ENCODE measurements around the gene RADX.

- no peak for TF ChIP-seq ZFX (IDR thresholded peaks at IDR 0.05)
- TF ChIP-seq CTCF (conservative IDR thresholded peaks at IDR 0.05) = no peak
These were observed 5.2 kb upstream of the RADX start for GRCh38 chrX:106606571-106606970.

Data from C4-2B (cell line).